ENCODE data around the gene TNRC6B. TPM values are rescaled to one million over a fixed set of nuclear protein-coding genes. Genes with fewer than 3 reads are reported as not detected.
"Not testable (repeated sequence)": the region's sequence is repeated elsewhere in the genome, so short reads cannot be mapped to it uniquely, and the experiment has no call there.

The TNRC6B gene
- total and polyA plus RNA-seq, 9 donors = 7.0 to 21.7 (median 9.7) TPM

GRCh38 chr22:40197421-40197820 is 19.7 kb downstream of the TNRC6B start:
- H3K4me3 ChIP-seq (ENCODE audit: low read length); H3K27me3 ChIP-seq (ENCODE audit: control insufficient read depth, insufficient read depth, low read length); H3K27ac ChIP-seq (ENCODE audit: low read length); H3K36me3 ChIP-seq (ENCODE audit: control insufficient read depth, insufficient read depth, low read length); DNase-seq; H3K9me3 ChIP-seq (replicated peaks; ENCODE audit: control insufficient read depth, low read depth, low read length): not testable (repeated sequence)
- WGBS (ENCODE audit: insufficient coverage) = 68% methylated on average over 3 of the region's 9 CpGs
- H3K4me1 ChIP-seq (ENCODE audit: control insufficient read depth, insufficient read depth, low read length) = peaks cover 36% of the 10 kb centered on the region

GRCh38 chr22:40198733-40199132 is 21.0 kb downstream of the TNRC6B start:
- no peaks in the 10 kb centered on the region for H3K27me3 ChIP-seq (ENCODE audit: control insufficient read depth, insufficient read depth, low read length)
- H3K36me3 ChIP-seq (ENCODE audit: control insufficient read depth, insufficient read depth, low read length) = peaks cover 5% of the 10 kb centered on the region
- peak overlapping the region; percentile 71 for H3K27ac ChIP-seq (ENCODE audit: low read length)
- WGBS (ENCODE audit: insufficient coverage) = 20% methylated on average over 1 of the region's 3 CpGs
- H3K9me3 ChIP-seq (replicated peaks; ENCODE audit: control insufficient read depth, low read depth, low read length) = no peaks in the 10 kb centered on the region
- no peak overlapping the region for H3K4me3 ChIP-seq (ENCODE audit: low read length)
- DNase-seq = peak; percentile 92
- peaks cover 32% of the 10 kb centered on the region for H3K4me1 ChIP-seq (ENCODE audit: control insufficient read depth, insufficient read depth, low read length)

GRCh38 chr22:40199223-40199622 is 21.5 kb downstream of the TNRC6B start:
- H3K4me1 ChIP-seq (ENCODE audit: control insufficient read depth, insufficient read depth, low read length) = peaks cover 29% of the 10 kb centered on the region
- H3K27ac ChIP-seq (ENCODE audit: low read length) = peak overlapping the region; percentile 71
- no peak overlapping the region for H3K4me3 ChIP-seq (ENCODE audit: low read length)
- no peaks in the 10 kb centered on the region for H3K27me3 ChIP-seq (ENCODE audit: control insufficient read depth, insufficient read depth, low read length)
- H3K9me3 ChIP-seq (replicated peaks; ENCODE audit: control insufficient read depth, low read depth, low read length) = no peaks in the 10 kb centered on the region
- H3K36me3 ChIP-seq (ENCODE audit: control insufficient read depth, insufficient read depth, low read length) = peaks cover 5% of the 10 kb centered on the region
- no CpG with 5 or more reads among the region's 2 CpGs for WGBS (ENCODE audit: insufficient coverage)
- no peak for DNase-seq

GRCh38 chr22:40199852-40200251 is 22.1 kb downstream of the TNRC6B start:
- WGBS (ENCODE audit: insufficient coverage) = 100% methylated on average over 1 of the region's 7 CpGs
- Histone ChIP-seq H3K4me3 (ENCODE audit: low read length) (no peak overlapping the region), H3K27ac (ENCODE audit: low read length) (no peak overlapping the region), H3K36me3 (ENCODE audit: control insufficient read depth, insufficient read depth, low read length) (peaks cover 5% of the 10 kb centered on the region), H3K4me1 (ENCODE audit: control insufficient read depth, insufficient read depth, low read length) (peaks cover 32% of the 10 kb centered on the region), H3K27me3 (ENCODE audit: control insufficient read depth, insufficient read depth, low read length) (no peaks in the 10 kb centered on the region), H3K9me3 (replicated peaks; ENCODE audit: control insufficient read depth, low read depth, low read length) (no peaks in the 10 kb centered on the region)
- DNase-seq = no peak

GRCh38 chr22:40200795-40201530 is 23.2 kb downstream of the TNRC6B start:
- DNase-seq = peak; percentile 51
- peaks cover 5% of the 10 kb centered on the region for H3K36me3 ChIP-seq (ENCODE audit: control insufficient read depth, insufficient read depth, low read length)
- WGBS (ENCODE audit: insufficient coverage) = 78% methylated on average over 3 of the region's 7 CpGs
- H3K4me1 ChIP-seq (ENCODE audit: control insufficient read depth, insufficient read depth, low read length) = peaks cover 32% of the 10 kb centered on the region
- H3K9me3 ChIP-seq (replicated peaks; ENCODE audit: control insufficient read depth, low read depth, low read length) = no peaks in the 10 kb centered on the region
- no peaks in the 10 kb centered on the region for H3K27me3 ChIP-seq (ENCODE audit: control insufficient read depth, insufficient read depth, low read length)
- H3K4me3 ChIP-seq (ENCODE audit: low read length) = no peak overlapping the region
- no peak overlapping the region for H3K27ac ChIP-seq (ENCODE audit: low read length)

- Histone ChIP-seq H3K9me3 (replicated peaks; ENCODE audit: control insufficient read depth, low read depth, low read length) (no peaks in the 10 kb centered on the region), H3K36me3 (ENCODE audit: control insufficient read depth, insufficient read depth, low read length) (peaks cover 5% of the 10 kb centered on the region), H3K4me3 (ENCODE audit: low read length) (no peak overlapping the region), H3K27ac (ENCODE audit: low read length) (no peak overlapping the region), H3K4me1 (ENCODE audit: control insufficient read depth, insufficient read depth, low read length) (peaks cover 22% of the 10 kb centered on the region), H3K27me3 (ENCODE audit: control insufficient read depth, insufficient read depth, low read length) (no peaks in the 10 kb centered on the region)
- 50% methylated on average over 3 of the region's 9 CpGs for WGBS (ENCODE audit: insufficient coverage)
- DNase-seq = no peak
Measured at GRCh38 chr22:40202225-40202944, 24.7 kb downstream of the TNRC6B start.

- Histone ChIP-seq H3K36me3 (ENCODE audit: control insufficient read depth, insufficient read depth, low read length) (peaks cover 5% of the 10 kb centered on the region), H3K27ac (ENCODE audit: low read length) (peak overlapping the region; percentile 42), H3K4me3 (ENCODE audit: low read length) (no peak overlapping the region), H3K9me3 (replicated peaks; ENCODE audit: control insufficient read depth, low read depth, low read length) (no peaks in the 10 kb centered on the region), H3K27me3 (ENCODE audit: control insufficient read depth, insufficient read depth, low read length) (no peaks in the 10 kb centered on the region), H3K4me1 (ENCODE audit: control insufficient read depth, insufficient read depth, low read length) (peaks cover 20% of the 10 kb centered on the region)
- no peak for DNase-seq
- no CpG with 5 or more reads among the region's 5 CpGs for WGBS (ENCODE audit: insufficient coverage)
Measured at GRCh38 chr22:40203572-40203971, 25.8 kb downstream of the TNRC6B start.

GRCh38 chr22:40204321-40205116 is 26.8 kb downstream of the TNRC6B start:
- Histone ChIP-seq H3K27me3 (ENCODE audit: control insufficient read depth, insufficient read depth, low read length) (no peaks in the 10 kb centered on the region), H3K27ac (ENCODE audit: low read length) (peak overlapping the region; percentile 42), H3K4me1 (ENCODE audit: control insufficient read depth, insufficient read depth, low read length) (peaks cover 18% of the 10 kb centered on the region), H3K36me3 (ENCODE audit: control insufficient read depth, insufficient read depth, low read length) (peaks cover 5% of the 10 kb centered on the region), H3K9me3 (replicated peaks; ENCODE audit: control insufficient read depth, low read depth, low read length) (no peaks in the 10 kb centered on the region), H3K4me3 (ENCODE audit: low read length) (no peak overlapping the region)
- peak; percentile 60 for DNase-seq
- 0% methylated on average over 1 of the region's 5 CpGs for WGBS (ENCODE audit: insufficient coverage)

GRCh38 chr22:40206561-40206960 is 28.8 kb downstream of the TNRC6B start:
- WGBS (ENCODE audit: insufficient coverage) = 90% methylated on average over 14 of the region's 15 CpGs
- Histone ChIP-seq H3K27ac (ENCODE audit: low read length) (no peak overlapping the region), H3K4me1 (ENCODE audit: control insufficient read depth, insufficient read depth, low read length) (peaks cover 18% of the 10 kb centered on the region), H3K4me3 (ENCODE audit: low read length) (no peak overlapping the region), H3K36me3 (ENCODE audit: control insufficient read depth, insufficient read depth, low read length) (peaks cover 5% of the 10 kb centered on the region), H3K27me3 (ENCODE audit: control insufficient read depth, insufficient read depth, low read length) (no peaks in the 10 kb centered on the region), H3K9me3 (replicated peaks; ENCODE audit: control insufficient read depth, low read depth, low read length) (no peaks in the 10 kb centered on the region)
- no peak for DNase-seq

- Histone ChIP-seq H3K4me3 (ENCODE audit: low read length) (no peak overlapping the region), H3K27me3 (ENCODE audit: control insufficient read depth, insufficient read depth, low read length) (no peaks in the 10 kb centered on the region), H3K4me1 (ENCODE audit: control insufficient read depth, insufficient read depth, low read length) (peaks cover 18% of the 10 kb centered on the region), H3K9me3 (replicated peaks; ENCODE audit: control insufficient read depth, low read depth, low read length) (no peaks in the 10 kb centered on the region), H3K27ac (ENCODE audit: low read length) (no peak overlapping the region), H3K36me3 (ENCODE audit: control insufficient read depth, insufficient read depth, low read length) (peaks cover 10% of the 10 kb centered on the region)
- DNase-seq = no peak
- 100% methylated on average over 1 of the region's 1 CpG for whole genome bisulfite sequencing (ENCODE audit: insufficient coverage)
Measured at GRCh38 chr22:40210818-40211217, 33.1 kb downstream of the TNRC6B start.
